Duodenal mucosa (tissue), 2 donors: Measurements from ENCODE around the gene PPP3CA.

ENCODE experiments used
- H3K27ac ChIP-seq: one replicate; pipeline ENCODE4 v1.7.0; 2013; ENCODE audit warnings: low read depth, low read length
- H3K27me3 ChIP-seq, 2 donors: one replicate each; pipeline ENCODE4 v1.7.0; 2013; ENCODE audit warnings: low read length in 2 of 2, control low read depth in 1 of 2; ENCODE audit not compliant: insufficient read depth in 2 of 2, control insufficient read depth in 1 of 2
- H3K36me3 ChIP-seq, 2 donors: one replicate each; pipeline ENCODE4 v1.7.0; 2013; ENCODE audit warnings: low read length in 2 of 2, control low read depth in 1 of 2; ENCODE audit not compliant: insufficient read depth in 2 of 2, control insufficient read depth in 1 of 2
- H3K4me1 ChIP-seq, 2 donors: one replicate each; pipeline ENCODE4 v1.7.0; 2013; ENCODE audit warnings: low read length in 2 of 2, control low read depth in 1 of 2; ENCODE audit not compliant: insufficient read depth in 2 of 2, control insufficient read depth in 1 of 2
- H3K4me3 ChIP-seq, 2 donors: one replicate each; pipeline ENCODE4 v1.7.0; 2013; ENCODE audit warnings: low read length in 2 of 2, low read depth in 1 of 2
- H3K9ac ChIP-seq, 2 donors: one replicate each; pipeline ENCODE4 v1.7.0; 2013; ENCODE audit warnings: low read length in 2 of 2, low read depth in 1 of 2
- H3K9me3 ChIP-seq, 2 donors: one replicate each; pipeline ENCODE4 v1.7.0; 2013; ENCODE audit warnings: low read length in 2 of 2, control low read depth in 1 of 2; ENCODE audit not compliant: control insufficient read depth in 1 of 2

Gene PPP3CA

DNA sequence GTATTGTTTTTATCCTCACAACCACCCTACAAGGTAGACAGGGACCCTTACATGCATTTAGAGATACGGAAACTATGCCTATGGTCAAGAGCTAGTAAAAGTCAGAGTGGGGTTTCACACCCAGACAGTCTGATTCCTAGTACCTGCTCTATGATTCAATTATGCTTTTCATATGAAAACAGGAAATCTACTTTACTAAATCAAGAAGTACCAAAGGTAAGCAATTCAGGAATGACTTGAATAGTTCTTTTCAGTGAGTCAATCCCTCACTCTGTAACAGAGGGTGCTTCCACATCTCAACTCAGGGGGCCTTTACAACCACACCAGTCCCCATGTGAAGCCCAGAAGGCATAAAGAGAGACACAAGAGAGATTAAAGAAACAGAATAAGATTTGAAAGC, 191.4 kb downstream of the PPP3CA start:
- Histone ChIP-seq H3K27me3 (no peaks in the 10 kb centered on the region), H3K27ac (no peak overlapping the region), H3K9ac (no peak overlapping the region), H3K4me1 (peaks cover 0 to 4% of the 10 kb centered on the region in 2 donors), H3K9me3 (no peaks in the 10 kb centered on the region), H3K36me3 (peaks cover 0 to 2% of the 10 kb centered on the region in 2 donors), H3K4me3 (no peak overlapping the region)

DNA sequence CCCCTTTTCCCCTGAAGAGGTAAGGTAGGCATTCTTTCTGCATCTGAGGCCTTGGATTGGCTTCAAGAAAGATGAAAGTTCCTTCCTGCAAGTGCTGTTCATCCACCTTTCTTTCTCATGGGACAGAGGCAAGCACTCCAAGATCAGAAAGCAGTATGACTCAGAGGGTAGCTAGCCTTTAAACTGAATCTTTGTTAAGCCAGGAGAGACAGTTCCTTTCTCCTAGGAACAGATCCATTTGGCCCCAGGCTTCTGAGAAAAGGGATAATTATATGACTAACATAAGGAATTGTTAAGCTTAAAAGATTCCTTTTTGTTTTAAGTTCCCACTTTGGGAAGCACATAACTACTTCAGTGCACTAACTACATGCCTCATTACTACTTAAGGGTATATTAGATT, 192.0 kb downstream of the PPP3CA start:
- H3K4me3 ChIP-seq: no peak overlapping the region
- H3K27ac ChIP-seq: no peak overlapping the region
- peaks cover 0 to 4% of the 10 kb centered on the region in 2 donors for H3K4me1 ChIP-seq
- no peaks in the 10 kb centered on the region for H3K9me3 ChIP-seq
- H3K27me3 ChIP-seq: no peaks in the 10 kb centered on the region
- H3K36me3 ChIP-seq: peaks cover 0 to 2% of the 10 kb centered on the region in 2 donors
- H3K9ac ChIP-seq: no peak overlapping the region

GRCh38 chr4:101153653-101154052, 193.7 kb downstream of the PPP3CA start:
- Histone ChIP-seq H3K4me1 (peaks cover 0 to 4% of the 10 kb centered on the region in 2 donors), H3K4me3 (no peak overlapping the region), H3K27ac (no peak overlapping the region), H3K9me3 (no peaks in the 10 kb centered on the region), H3K27me3 (no peaks in the 10 kb centered on the region), H3K9ac (no peak overlapping the region), H3K36me3 (no peaks in the 10 kb centered on the region)

DNA sequence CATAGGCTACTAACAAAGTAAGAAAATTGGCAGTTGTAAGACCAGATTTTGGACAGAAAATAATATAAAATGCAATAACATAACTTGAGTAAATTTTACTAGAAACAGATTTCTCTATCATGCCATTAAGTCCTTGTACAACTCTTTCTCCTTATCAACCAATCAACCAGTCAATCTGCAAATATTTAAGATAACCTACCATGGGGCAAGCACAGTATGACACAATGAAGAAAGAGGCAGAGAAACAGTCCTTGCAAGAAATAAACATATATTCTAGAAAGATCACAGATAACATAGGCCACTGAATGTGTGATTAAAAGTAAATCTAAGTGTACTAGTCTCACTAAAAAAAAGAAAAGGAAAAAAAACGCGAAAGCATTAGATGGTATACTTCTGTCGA, 194.8 kb downstream of the PPP3CA start:
- Histone ChIP-seq H3K4me1 (peaks cover 0 to 4% of the 10 kb centered on the region in 2 donors), H3K36me3 (no peaks in the 10 kb centered on the region), H3K9me3 (no peaks in the 10 kb centered on the region), H3K9ac (no peak overlapping the region), H3K27ac (no peak overlapping the region), H3K4me3 (no peak overlapping the region), H3K27me3 (no peaks in the 10 kb centered on the region)

- Histone ChIP-seq H3K9ac (no peak overlapping the region), H3K27ac (no peak overlapping the region), H3K9me3 (no peaks in the 10 kb centered on the region), H3K4me1 (no peaks in the 10 kb centered on the region), H3K27me3 (no peaks in the 10 kb centered on the region), H3K4me3 (no peak overlapping the region), H3K36me3 (no peaks in the 10 kb centered on the region)
These were observed 198.8 kb downstream of the PPP3CA start for GRCh38 chr4:101148551-101148950.

- Histone ChIP-seq H3K27ac (no peak overlapping the region), H3K9ac (no peak overlapping the region), H3K4me1 (no peaks in the 10 kb centered on the region), H3K36me3 (no peaks in the 10 kb centered on the region), H3K27me3 (no peaks in the 10 kb centered on the region), H3K9me3 (no peaks in the 10 kb centered on the region), H3K4me3 (no peak overlapping the region)
These were observed 200.0 kb downstream of the PPP3CA start for GRCh38 chr4:101147283-101147682.

- H3K4me3 ChIP-seq: no peak overlapping the region
- H3K36me3 ChIP-seq: no peaks in the 10 kb centered on the region
- H3K4me1 ChIP-seq: no peaks in the 10 kb centered on the region
- H3K27me3 ChIP-seq: no peaks in the 10 kb centered on the region
- H3K27ac ChIP-seq: no peak overlapping the region
- H3K9me3 ChIP-seq: no peaks in the 10 kb centered on the region
- no peak overlapping the region for H3K9ac ChIP-seq
These were observed 202.3 kb downstream of the PPP3CA start for GRCh38 chr4:101145021-101145420.

DNA sequence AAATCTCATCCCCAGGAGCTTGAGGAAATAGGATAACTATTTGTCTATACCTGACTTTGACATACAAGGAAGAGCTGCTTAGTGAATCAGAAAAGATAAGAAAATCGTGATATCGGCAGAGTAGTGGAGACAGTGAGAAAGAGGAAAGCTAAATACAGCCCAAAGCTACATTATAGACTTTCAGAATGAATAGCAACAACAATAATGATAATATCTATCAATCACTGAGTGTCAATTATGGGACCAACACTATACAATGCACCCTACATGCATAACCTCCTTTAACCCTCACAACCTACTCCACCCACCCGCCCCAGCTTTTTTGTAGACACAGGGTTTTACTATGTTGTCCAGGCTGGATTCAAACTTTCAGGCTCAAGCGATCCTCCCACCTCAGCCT, 205.1 kb downstream of the PPP3CA start:
- Histone ChIP-seq H3K27me3 (no peaks in the 10 kb centered on the region), H3K4me1 (no peaks in the 10 kb centered on the region), H3K9ac (no peak overlapping the region), H3K9me3 (no peaks in the 10 kb centered on the region), H3K36me3 (no peaks in the 10 kb centered on the region), H3K27ac (no peak overlapping the region), H3K4me3 (no peak overlapping the region)

DNA sequence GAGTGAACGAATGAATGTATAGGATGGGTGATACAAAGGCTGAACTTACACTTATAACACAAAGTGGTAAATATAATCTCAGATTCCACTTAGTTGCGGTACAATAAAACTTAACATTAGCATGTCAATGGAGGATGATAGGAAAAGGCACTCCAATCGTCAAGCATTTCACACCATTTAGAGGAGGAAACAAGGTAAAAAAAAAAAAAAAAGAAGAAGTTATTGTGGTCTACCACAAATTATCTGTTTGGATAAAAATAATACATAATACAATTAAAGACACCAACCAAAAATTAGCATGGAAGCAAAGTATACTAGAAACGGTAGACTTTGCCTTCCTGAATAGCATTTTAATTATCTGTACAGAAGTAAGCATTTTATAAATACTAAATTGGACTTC, 205.5 kb downstream of the PPP3CA start:
- Histone ChIP-seq H3K4me1 (no peaks in the 10 kb centered on the region), H3K4me3 (no peak overlapping the region), H3K9me3 (no peaks in the 10 kb centered on the region), H3K27ac (no peak overlapping the region), H3K36me3 (no peaks in the 10 kb centered on the region), H3K27me3 (no peaks in the 10 kb centered on the region), H3K9ac (no peak overlapping the region)

GRCh38 chr4:101141230-101141629, 206.1 kb downstream of the PPP3CA start:
- no peak overlapping the region for H3K27ac ChIP-seq
- no peaks in the 10 kb centered on the region for H3K9me3 ChIP-seq
- no peak overlapping the region for H3K9ac ChIP-seq
- no peaks in the 10 kb centered on the region for H3K27me3 ChIP-seq
- no peak overlapping the region for H3K4me3 ChIP-seq
- H3K36me3 ChIP-seq: no peaks in the 10 kb centered on the region
- H3K4me1 ChIP-seq: no peaks in the 10 kb centered on the region

DNA sequence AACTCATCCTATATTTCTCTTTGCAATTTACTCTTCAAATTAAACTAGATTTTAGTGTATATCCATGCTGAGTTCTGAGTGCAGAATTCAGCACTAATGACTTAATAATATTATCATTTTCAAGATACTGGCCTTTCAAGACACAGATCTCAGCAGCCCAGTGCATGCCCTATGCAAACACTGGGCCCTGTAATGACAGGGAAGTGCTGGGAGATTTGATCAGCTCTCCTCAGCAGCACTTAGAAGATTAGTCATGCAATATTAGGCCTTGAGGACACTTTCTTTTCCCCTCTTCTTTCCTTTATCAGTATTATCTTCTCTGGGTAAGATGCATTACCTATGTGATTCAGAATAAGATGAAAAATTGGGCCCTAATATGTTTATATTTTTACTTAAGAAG, 207.1 kb downstream of the PPP3CA start:
- Histone ChIP-seq H3K36me3 (no peaks in the 10 kb centered on the region), H3K9ac (no peak overlapping the region), H3K27ac (no peak overlapping the region), H3K4me1 (peaks cover 0 to 8% of the 10 kb centered on the region in 2 donors), H3K9me3 (no peaks in the 10 kb centered on the region), H3K27me3 (no peaks in the 10 kb centered on the region), H3K4me3 (no peak overlapping the region)
